Ovary (tissue), 3 donors: Measurements from ENCODE around the gene ZMYM2.

Experiments used
- CTCF ChIP-seq, 3 donors: fragments of 450-650 bp in 2 of 3; fragments of 200-600 bp in 1 of 3; IDR thresholded peaks; one replicate each; pipeline versions ENCODE4 v1.5.1 to v1.8.0; 2016 to 2022; ENCODE audit warnings: antibody characterized with exemption in 3 of 3, mild to moderate bottlenecking in 1 of 3
- POLR2A ChIP-seq: fragments of 450-650 bp; IDR thresholded peaks from one replicate; pipeline ENCODE4 v1.6.1; 2017; ENCODE audit warnings: antibody characterized with exemption, mild to moderate bottlenecking, moderate library complexity
- donor health status: DM: no; HTN: no; CAD: no.

- TF ChIP-seq CTCF (IDR thresholded peaks at IDR 0.05) (no peak), POLR2A (no peak)
Measured at GRCh38 chr13:20132052-20132634, 173.6 kb downstream of the ZMYM2 start.
